M059J (cell line): ENCODE results near the gene IKZF2. TPM values are rescaled to one million over a fixed set of nuclear protein-coding genes. Genes with fewer than 3 reads are reported as not detected.

Source experiments
- DNase-seq: peaks from one replicate; pipeline ENCODE4 v3.0.0-alpha.2; 2012; ENCODE audit warnings: low read depth
- total RNA-seq: library from RNA; depleted of rRNA; stranded (reverse); fragments of >200 nt; shearing (Covaris generic); gene quantifications from 2 replicates; pipeline ENCODE4 v1.2.3, GENCODE V29; 2014; rRNA removed

The IKZF2 gene
- total RNA-seq, 1 experiment from 2014 or later: 8.3 TPM

DNA sequence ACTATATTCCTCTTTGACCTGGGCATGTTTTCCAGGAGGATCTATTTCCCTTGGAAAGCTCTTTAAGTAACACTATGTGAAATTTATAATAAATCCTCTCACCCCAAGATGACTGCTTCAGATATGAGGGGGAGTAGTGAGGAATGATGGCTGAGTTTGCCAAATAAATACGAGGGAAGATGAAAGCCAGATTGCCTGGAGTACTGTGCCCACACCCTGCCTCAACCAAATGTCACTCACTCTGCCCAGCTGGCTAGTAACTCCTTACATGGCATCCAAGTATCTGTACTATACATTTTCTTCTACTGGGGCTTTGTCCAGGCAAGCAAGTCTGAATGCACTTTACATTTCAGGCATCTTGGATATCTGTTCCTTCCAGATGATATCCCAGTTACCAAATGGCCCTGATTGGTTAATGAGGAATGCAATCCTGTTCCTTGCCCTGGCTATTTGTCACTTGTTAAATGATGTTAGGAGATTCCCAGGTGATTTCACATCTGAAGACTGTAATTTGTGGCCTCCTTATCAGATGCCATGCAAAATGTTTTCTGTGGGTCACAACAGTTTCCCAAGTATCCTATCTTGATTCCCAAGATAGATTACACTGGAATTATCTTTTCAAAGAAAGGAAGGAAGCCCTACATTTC, 191.8 kb downstream of the IKZF2 start:
- DNase-seq: no peak

DNA sequence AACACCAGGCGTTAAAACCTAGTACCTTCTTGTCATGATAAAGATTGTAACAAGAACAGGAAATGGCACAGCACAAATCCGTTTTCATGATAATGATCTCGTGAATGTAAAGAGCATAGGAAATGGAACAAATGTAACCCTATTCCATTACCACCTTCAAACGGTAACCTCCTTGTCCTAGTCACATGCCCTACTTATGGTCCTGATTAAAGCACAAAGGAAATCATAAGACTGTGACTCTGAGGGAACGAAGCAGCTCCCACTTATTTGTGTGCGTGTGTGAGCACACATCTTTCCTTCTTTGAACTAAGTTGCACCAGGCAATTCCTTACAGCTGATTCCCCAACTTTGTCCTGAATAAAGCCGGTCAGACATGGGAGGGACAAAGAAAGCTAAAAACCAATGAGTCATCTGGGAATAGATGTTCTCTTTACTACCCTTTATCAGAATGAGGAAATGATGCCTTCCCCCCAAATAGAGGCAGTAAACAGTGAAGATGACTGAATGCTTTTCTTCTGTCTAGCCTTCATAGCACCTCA, 192.6 kb downstream of the IKZF2 start:
- no peak for DNase-seq

DNA sequence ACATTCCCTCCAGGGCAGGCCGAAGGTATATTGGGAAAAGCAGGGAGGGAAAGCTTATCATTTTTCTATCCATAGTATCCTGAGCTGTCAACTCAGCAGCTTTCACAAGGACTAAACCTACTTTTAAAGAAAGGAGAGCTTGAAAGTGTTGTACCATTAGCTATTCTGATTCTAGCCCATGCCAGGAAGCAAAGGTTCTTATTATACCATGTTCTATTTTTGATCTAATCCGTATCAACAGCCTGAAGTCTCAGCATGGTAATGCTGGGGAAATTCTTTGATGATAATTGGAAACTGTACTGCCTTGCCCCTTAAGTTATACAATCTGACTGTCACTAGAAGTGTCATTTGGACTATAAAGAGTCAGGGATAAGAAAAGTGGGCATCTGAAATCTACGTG, 193.3 kb downstream of the IKZF2 start:
- DNase-seq: no peak

DNA sequence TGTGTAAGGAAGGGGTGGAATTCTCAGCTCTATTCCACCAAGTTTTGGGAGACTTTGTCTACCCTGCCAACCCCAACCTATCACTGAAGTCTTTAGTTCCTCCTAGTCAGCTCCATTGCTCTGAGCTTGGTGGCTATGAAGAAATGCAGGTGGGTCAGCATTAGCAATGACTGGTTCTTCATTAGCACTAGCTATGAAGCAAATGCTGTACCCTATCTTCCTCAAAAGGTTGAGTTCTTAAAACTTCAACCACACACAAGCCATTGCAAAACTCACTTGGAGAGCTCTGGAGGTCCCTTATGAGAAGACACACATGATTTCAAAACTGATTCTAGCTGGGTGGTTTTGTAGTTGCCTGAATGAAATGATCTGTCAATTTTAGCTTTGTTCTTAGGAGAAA, 193.8 kb downstream of the IKZF2 start:
- DNase-seq: no peak

DNA sequence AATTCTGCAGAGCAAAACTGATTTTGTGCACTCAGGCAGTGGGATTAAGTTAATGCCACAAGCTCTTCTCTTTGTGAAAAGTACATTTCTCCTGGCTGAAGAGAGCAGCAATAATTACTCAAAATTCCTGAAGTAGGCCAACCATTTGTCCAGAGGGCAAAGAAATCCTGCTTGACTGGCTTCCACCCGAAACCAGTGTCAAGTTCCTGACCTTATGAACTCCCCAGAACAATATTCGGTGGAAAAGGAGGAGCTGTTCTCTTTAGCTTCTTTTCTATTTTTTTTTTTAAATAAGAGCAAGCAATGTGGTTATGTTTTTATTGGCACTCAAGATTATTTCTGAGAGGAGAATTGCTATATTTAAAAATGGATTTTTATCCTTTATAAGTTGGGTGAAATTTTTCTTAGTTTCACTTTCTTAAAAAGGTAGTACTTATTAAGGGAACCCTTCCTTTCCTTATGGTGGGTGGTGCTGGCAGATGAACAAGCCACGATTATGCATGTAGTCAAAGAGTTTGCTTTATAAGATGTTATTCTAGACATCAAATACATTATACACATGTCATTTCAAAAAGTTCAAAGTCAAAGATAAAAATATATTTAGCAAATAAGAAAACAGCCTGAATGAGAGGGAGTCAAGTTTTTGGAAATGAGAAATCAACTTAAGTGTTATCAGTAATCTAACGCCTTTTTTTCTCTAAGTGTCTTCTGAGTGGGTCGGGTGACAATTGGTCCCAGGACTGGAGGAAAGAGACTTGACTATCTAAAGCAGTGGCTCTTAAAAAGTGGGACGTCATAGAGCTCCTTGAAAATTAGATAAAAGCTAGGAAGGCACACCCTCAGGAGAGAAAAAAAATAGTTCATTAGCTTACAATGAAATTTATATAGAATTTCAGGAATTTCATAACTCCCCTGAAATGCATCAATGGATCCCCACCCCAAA, 194.5 kb downstream of the IKZF2 start:
- peak; percentile 32 for DNase-seq

DNA sequence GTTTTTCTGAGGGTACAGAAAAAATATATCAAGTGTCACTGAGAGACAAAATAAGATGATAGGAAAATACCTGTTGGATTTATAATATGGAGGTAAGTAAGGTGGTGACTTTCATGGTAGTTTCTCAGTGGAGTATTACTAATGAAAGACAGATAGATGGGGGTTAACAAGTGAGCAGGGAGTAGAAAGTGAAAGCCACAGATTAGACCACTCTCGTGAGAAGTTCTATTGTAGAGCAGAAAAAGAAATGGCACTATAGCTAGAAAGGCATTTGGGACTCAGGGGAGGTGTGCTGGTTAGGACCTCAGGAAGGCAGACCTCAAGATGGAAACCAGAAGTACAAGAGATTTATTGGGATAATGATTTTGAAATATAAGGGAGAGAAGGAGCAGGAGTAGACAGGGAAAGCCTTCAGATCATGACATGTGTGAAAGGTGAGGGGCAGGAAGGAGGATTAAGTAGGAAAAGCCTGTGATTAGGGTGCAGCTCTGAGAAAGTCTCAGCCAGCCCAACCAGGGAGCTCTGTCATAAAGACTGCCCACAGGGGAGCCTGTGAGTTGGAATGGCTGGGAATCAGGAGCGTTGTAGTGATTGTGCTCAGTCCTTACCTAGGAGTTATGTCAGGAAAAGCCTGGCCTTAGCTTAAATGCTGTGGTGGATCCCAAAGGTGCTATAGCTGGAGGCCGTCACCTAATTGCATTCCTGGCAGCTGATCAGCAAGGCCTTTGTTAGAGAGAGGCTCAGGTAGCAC, 198.1 kb downstream of the IKZF2 start:
- no peak for DNase-seq

DNA sequence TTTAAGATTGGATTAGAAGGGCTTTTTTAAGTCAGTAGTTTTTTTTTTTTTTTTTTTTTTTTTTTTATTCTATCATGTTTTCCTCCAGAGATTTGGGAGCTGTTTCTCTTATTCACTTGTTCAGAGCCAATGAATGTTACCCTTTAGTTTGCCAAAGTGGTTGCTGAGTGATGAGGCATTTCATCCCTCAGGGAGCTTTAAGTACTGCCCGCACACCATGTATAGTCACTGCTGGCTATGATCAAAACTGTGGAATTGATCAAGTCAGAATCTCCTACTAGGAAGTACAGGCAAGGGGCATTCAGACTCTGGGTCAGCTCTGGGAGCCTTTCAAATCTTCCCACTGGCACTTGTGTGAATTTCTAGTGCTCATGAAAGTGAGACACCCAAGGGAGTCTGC, 201.6 kb downstream of the IKZF2 start:
- no peak for DNase-seq

Other genes with a start within 250 kb of the IKZF2 start
- 20.8 and 37.8 TPM in 2 replicates for gene SPAG16, start 132.9 kb upstream of the IKZF2 start, total RNA-seq